ENCODE results near the gene RSPRY1. TPM values are rescaled to one million over a fixed set of nuclear protein-coding genes. Genes with fewer than 3 reads are reported as not detected.

Gene RSPRY1
- total and polyA plus RNA-seq, 8 donors, result 6.9 to 21.9 (median 18.7) TPM

DNA sequence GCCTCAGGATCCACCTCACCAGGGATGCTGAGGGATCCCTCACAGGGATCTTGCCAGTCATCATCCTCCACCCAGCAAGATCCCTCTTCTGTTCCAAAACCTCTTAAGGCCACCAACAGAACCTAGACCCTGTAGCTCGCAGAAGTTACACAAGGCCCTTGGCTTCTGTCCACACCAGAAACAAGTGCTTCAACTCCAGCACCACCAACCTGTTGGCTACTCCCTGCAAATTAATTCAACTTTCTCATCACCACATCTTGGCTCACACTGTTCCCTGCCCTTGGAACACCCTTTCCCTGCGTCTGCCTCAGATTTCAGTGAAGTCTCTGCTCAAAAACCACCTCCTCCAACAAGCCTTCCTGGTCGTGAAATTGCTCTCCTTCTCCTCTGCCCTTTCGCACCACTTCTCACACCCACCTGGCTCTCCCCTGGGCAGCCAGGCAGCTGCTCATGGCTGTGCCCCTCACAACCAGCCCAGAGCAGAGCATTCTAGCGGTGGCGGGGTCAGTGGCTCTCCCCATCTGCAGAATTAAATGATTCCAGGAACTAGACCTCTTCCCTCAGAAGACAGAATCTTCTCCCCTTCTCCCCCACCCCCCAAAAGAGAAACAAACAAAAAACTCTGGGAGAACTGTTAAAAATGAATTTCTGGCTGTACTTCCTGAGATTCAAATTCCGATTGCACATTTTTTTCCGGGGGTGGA is 96.5 kb downstream of the RSPRY1 start:
- peak in 1 of 4 donors; percentile 3 for ATAC-seq
- Histone ChIP-seq H3K27ac (peak overlapping the region in 3 of 4 donors; percentile 54 to 75 (median 69)), H3K27me3 (no peaks in the 10 kb centered on the region), H3K4me3 (peak overlapping the region in 2 of 4 donors; percentile 64 to 82), H3K9me3 (no peaks in the 10 kb centered on the region), H3K36me3 (no peaks in the 10 kb centered on the region), H3K4me1 (peaks cover 7 to 21% (median 20%) of the 10 kb centered on the region in 3 donors)
- FAIRE-seq, result no peak
- intact Hi-C loops (cut with DNase I), result no loop called here
- no peak for DNase-seq
- 30 to 36% methylated on average over 8 of the region's 8 CpGs for WGBS, 2 donors
- TF ChIP-seq, protein P1, sequence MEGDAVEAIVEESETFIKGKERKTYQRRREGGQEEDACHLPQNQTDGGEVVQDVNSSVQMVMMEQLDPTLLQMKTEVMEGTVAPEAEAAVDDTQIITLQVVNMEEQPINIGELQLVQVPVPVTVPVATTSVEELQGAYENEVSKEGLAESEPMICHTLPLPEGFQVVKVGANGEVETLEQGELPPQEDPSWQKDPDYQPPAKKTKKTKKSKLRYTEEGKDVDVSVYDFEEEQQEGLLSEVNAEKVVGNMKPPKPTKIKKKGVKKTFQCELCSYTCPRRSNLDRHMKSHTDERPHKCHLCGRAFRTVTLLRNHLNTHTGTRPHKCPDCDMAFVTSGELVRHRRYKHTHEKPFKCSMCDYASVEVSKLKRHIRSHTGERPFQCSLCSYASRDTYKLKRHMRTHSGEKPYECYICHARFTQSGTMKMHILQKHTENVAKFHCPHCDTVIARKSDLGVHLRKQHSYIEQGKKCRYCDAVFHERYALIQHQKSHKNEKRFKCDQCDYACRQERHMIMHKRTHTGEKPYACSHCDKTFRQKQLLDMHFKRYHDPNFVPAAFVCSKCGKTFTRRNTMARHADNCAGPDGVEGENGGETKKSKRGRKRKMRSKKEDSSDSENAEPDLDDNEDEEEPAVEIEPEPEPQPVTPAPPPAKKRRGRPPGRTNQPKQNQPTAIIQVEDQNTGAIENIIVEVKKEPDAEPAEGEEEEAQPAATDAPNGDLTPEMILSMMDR (IDR thresholded peaks at IDR 0.05), result no peak

DNA sequence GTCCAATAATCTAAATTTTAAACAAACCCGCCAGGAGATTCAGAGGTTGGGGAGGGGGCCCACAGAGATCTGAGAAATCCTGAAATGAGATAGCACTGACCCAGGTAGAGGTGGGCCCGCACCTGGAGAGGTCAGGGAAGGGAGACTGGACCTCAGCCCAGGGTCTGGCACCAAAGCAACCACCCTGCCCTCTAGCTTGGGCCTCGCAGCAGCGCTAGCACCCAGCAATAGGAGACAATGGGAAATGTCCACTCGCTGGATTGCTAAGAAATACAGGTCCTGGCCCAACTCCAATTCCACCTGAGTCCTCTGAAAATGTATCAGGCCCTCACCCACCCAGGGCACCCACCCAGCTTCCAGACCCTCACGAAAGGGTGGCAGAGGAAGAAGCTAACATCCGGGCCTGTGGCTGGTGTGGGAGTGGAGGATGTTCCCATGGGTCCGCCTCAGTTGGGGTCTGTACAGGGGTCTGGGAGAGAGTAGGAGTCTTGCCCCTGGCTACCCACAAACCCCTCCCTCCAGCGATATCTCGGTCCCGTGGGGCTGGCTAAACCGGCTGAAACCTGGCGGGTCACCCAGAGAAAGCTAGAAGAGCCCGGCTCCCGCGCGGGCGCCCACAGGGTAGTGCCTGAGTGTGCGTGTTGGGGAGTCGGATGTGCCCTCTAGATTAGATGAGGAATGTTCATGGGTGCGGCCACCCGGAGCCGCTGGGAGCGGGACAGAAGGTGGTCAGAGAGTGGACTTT is 97.3 kb downstream of the RSPRY1 start:
- intact Hi-C loops (cut with DNase I), result no loop called here
- no peaks in the 10 kb centered on the region for H3K9me3 ChIP-seq
- FAIRE-seq (no peak), ATAC-seq (peak; percentile 41 to 65 (median 54)), DNase-seq (peak; percentile 37 to 77 (median 60))
- peak overlapping the region; percentile 54 to 75 (median 64) for H3K27ac ChIP-seq
- TF ChIP-seq, protein P1 (IDR thresholded peaks at IDR 0.05), result no peak
- H3K4me1 ChIP-seq, result peaks cover 7 to 21% (median 20%) of the 10 kb centered on the region in 3 donors
- H3K36me3 ChIP-seq, result no peaks in the 10 kb centered on the region
- H3K4me3 ChIP-seq, result peak overlapping the region; percentile 64 to 82 (median 72)
- 14 to 20% methylated on average over 24 of the region's 24 CpGs for WGBS, 2 donors
- no peaks in the 10 kb centered on the region for H3K27me3 ChIP-seq

- Histone ChIP-seq H3K27ac (peak overlapping the region; percentile 54 to 75 (median 64)), H3K4me3 (peak overlapping the region; percentile 64 to 82 (median 72)), H3K9me3 (no peaks in the 10 kb centered on the region), H3K27me3 (no peaks in the 10 kb centered on the region), H3K36me3 (no peaks in the 10 kb centered on the region), H3K4me1 (peaks cover 7 to 21% (median 20%) of the 10 kb centered on the region in 3 donors)
- peak in 1 of 4 donors; percentile 20 for ATAC-seq
- TF ChIP-seq, protein P1 (IDR thresholded peaks at IDR 0.05), result no peak
- FAIRE-seq, result no peak
- DNase-seq, result no peak
- intact Hi-C loops (cut with DNase I), result no loop called here
- WGBS, 2 donors, result 3% methylated on average over 13 to 14 of the region's 14 CpGs
Observed at GRCh38 chr16:57283959-57284208, 97.8 kb downstream of the RSPRY1 start.

DNA sequence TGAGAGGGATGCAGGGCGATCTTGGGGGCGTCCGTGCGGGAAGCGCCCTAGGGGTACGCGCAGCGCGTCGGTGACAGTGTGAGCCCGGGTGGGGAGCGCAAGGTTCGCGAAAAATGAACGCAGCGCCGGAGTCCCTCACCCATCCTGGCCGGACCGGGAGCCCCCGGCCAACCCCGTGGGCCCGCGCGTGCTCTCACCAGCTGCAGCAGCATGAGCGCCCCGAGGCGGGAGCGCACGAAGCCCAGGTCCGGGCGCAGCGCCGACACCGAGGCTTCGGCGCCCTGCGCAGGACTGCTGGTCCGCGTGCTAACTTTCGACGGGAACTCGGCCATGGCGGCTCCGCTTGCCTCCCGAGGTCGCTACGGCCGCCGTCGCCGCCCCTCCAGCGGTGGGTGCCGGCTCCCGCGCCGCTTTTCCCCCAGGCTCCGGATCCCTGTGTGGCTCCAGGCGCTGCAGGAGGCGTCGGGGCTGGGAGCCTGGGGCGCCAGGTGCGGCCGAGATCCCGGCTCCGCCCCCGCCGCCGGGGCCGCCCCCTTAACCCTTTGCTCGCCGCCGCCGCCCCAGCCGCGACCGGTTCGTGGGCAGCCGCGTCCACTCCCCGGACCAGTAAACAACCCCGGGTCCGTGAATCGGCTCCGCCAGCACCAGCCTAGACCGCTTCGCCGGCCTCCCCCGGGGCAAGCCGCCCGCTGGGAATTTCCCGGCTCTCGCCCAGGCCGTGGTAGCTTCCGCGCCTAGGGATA is 98.3 kb downstream of the RSPRY1 start, which contains the start of gene PLLP:
Gene PLLP, minus strand, starts transcription at position 464 of the 743 bp plus-strand sequence. Its CDS starts 132 bp downstream, at position 332.
- Histone ChIP-seq H3K9me3 (no peaks in the 10 kb centered on the region), H3K36me3 (no peaks in the 10 kb centered on the region), H3K4me3 (peak within 1 kb of the TSS; percentile 64 to 82 (median 72)), H3K27me3 (no peaks in the 10 kb centered on the region), H3K4me1 (peaks cover 7 to 21% (median 18%) of the 10 kb centered on the region in 3 donors), H3K27ac (peak within 1 kb of the TSS; percentile 54 to 75 (median 64))
- peak; percentile 47 to 86 (median 72) for DNase-seq
- 0 to 1% methylated on average over 73 to 95 of the region's 95 CpGs for WGBS, 2 donors
- ATAC-seq, result peak; percentile 79 to 88 (median 85)
- TF ChIP-seq, protein P1 (IDR thresholded peaks at IDR 0.05), result no peak
- intact Hi-C loops (cut with DNase I), result no loop called here
- no peak for FAIRE-seq

Measured in pancreas (tissue), 10 donors.